ENCODE data around the gene HLA-DOB. TPM values are rescaled to one million over a fixed set of nuclear protein-coding genes. Genes with fewer than 3 reads are reported as not detected.
A peak's percentile ranks its signal among the peaks of the same experiment; 100 is the strongest.

The HLA-DOB gene
- polyA plus RNA-seq, 1 donor from 2014 or later: not detected

- peak within 1 kb of the TSS; percentile 48 for H3K4me2 ChIP-seq (ENCODE audit: low read length)
- no peaks in the 10 kb centered on the region for H3K79me2 ChIP-seq (replicated peaks; ENCODE audit: insufficient read depth, low read length)
- peak; percentile 63 for TF ChIP-seq CTCF (IDR thresholded peaks at IDR 0.05; ENCODE audit: poor library complexity, severe bottlenecking)
- no peak for TF ChIP-seq EP300 (conservative IDR thresholded peaks at IDR 0.05; ENCODE audit: poor library complexity, severe bottlenecking)
- peak; percentile 31 for TF ChIP-seq SMC3 (conservative IDR thresholded peaks at IDR 0.05; ENCODE audit: poor library complexity)
- H3K4me3 ChIP-seq (ENCODE audit: low read length): peak within 1 kb of the TSS; percentile 68
- H3K9me2 ChIP-seq (ENCODE audit: insufficient read depth, low read length): no peaks in the 10 kb centered on the region
- H3K27ac ChIP-seq (ENCODE audit: low read length): no peak within 1 kb of the TSS
- no peaks in the 10 kb centered on the region for H3K9me3 ChIP-seq (ENCODE audit: low read length)
- H3F3A ChIP-seq (ENCODE audit: insufficient read depth, low read length, poor library complexity, severe bottlenecking): no peaks in the 10 kb centered on the region
- peak within 1 kb of the TSS; percentile 46 for H3K9ac ChIP-seq (ENCODE audit: low read length)
- peak within 1 kb of the TSS; percentile 21 for H2AFZ ChIP-seq (ENCODE audit: low read depth, low read length)
- no peaks in the 10 kb centered on the region for H4K20me1 ChIP-seq (ENCODE audit: insufficient read depth)
- peaks cover 42% of the 10 kb centered on the region for H3K27me3 ChIP-seq (ENCODE audit: insufficient read depth, low read depth, low read length)
- H3K36me3 ChIP-seq (ENCODE audit: insufficient read depth, low read length): no peaks in the 10 kb centered on the region
Measured at GRCh38 chr6:32843979-32844838, 27.4 kb upstream of the HLA-DOB start, which contains the start of gene PSMB8. TSS of gene PSMB8 (minus strand) at chr6:32844047. CDS start at chr6:32843996, 51 bp downstream.

GRCh38 chr6:32843331-32843978 is 26.7 kb upstream of the HLA-DOB start:
- H3K4me2 ChIP-seq (ENCODE audit: low read length): no peak overlapping the region
- no peaks in the 10 kb centered on the region for H3K9me3 ChIP-seq (ENCODE audit: low read length)
- TF ChIP-seq RAD21 (conservative IDR thresholded peaks at IDR 0.05): no peak
- TF ChIP-seq SMC3 (conservative IDR thresholded peaks at IDR 0.05; ENCODE audit: poor library complexity): no peak
- no peak for TF ChIP-seq EP300 (conservative IDR thresholded peaks at IDR 0.05; ENCODE audit: poor library complexity, severe bottlenecking)
- TF ChIP-seq CTCF (IDR thresholded peaks at IDR 0.05; ENCODE audit: poor library complexity, severe bottlenecking): no peak
- TF ChIP-seq POLR2AphosphoS5 (IDR thresholded peaks at IDR 0.05): no peak
- TF ChIP-seq MXI1 (conservative IDR thresholded peaks at IDR 0.05; ENCODE audit: poor library complexity, severe bottlenecking): no peak
- no peaks in the 10 kb centered on the region for H3K79me2 ChIP-seq (replicated peaks; ENCODE audit: insufficient read depth, low read length)
- no peaks in the 10 kb centered on the region for H4K20me1 ChIP-seq (ENCODE audit: insufficient read depth)
- peak overlapping the region; percentile 68 for H3K4me3 ChIP-seq (ENCODE audit: low read length)
- H3K27me3 ChIP-seq (ENCODE audit: insufficient read depth, low read depth, low read length): peaks cover 42% of the 10 kb centered on the region
- no peak overlapping the region for H2AFZ ChIP-seq (ENCODE audit: low read depth, low read length)
- no peaks in the 10 kb centered on the region for H3K9me2 ChIP-seq (ENCODE audit: insufficient read depth, low read length)
- no peak overlapping the region for H3K9ac ChIP-seq (ENCODE audit: low read length)
- H3K27ac ChIP-seq (ENCODE audit: low read length): no peak overlapping the region
- H3K36me3 ChIP-seq (ENCODE audit: insufficient read depth, low read length): no peaks in the 10 kb centered on the region
- no peaks in the 10 kb centered on the region for H3F3A ChIP-seq (ENCODE audit: insufficient read depth, low read length, poor library complexity, severe bottlenecking)

- Histone ChIP-seq H3F3A (ENCODE audit: insufficient read depth, low read length, poor library complexity, severe bottlenecking) (no peaks in the 10 kb centered on the region), H4K20me1 (ENCODE audit: insufficient read depth) (no peaks in the 10 kb centered on the region), H3K4me2 (ENCODE audit: low read length) (no peak overlapping the region), H3K27me3 (ENCODE audit: insufficient read depth, low read depth, low read length) (peaks cover 42% of the 10 kb centered on the region), H3K79me2 (replicated peaks; ENCODE audit: insufficient read depth, low read length) (no peaks in the 10 kb centered on the region), H3K9me2 (ENCODE audit: insufficient read depth, low read length) (no peaks in the 10 kb centered on the region), H3K9ac (ENCODE audit: low read length) (no peak overlapping the region), H2AFZ (ENCODE audit: low read depth, low read length) (no peak overlapping the region), H3K4me3 (ENCODE audit: low read length) (no peak overlapping the region), H3K36me3 (ENCODE audit: insufficient read depth, low read length) (no peaks in the 10 kb centered on the region), H3K9me3 (ENCODE audit: low read length) (no peaks in the 10 kb centered on the region), H3K27ac (ENCODE audit: low read length) (no peak overlapping the region)
- TF ChIP-seq EZH2 (IDR thresholded peaks at IDR 0.05; ENCODE audit: borderline replicate concordance, insufficient read depth, low read length, poor library complexity, severe bottlenecking) (no peak), TAF1 (IDR thresholded peaks at IDR 0.05; ENCODE audit: low read depth) (no peak), EP300 (conservative IDR thresholded peaks at IDR 0.05; ENCODE audit: poor library complexity, severe bottlenecking) (no peak), MXI1 (conservative IDR thresholded peaks at IDR 0.05; ENCODE audit: poor library complexity, severe bottlenecking) (no peak), POLR2AphosphoS5 (IDR thresholded peaks at IDR 0.05) (no peak), REST (IDR thresholded peaks at IDR 0.05; ENCODE audit: borderline replicate concordance) (no peak), RAD21 (conservative IDR thresholded peaks at IDR 0.05) (no peak), SMC3 (conservative IDR thresholded peaks at IDR 0.05; ENCODE audit: poor library complexity) (no peak)
Measured at GRCh38 chr6:32842690-32843089, 25.9 kb upstream of the HLA-DOB start.

Measured in neural cell (in vitro differentiated cells).